Measurements from ENCODE around the gene CD22.

CD22 gene

GRCh38 chr19:35315883-35316282 lies 13.1 kb upstream of the CD22 start:
- no peak for DNase-seq

- DNase-seq = no peak
These were observed 12.4 kb upstream of the CD22 start for GRCh38 chr19:35316560-35316959.

GRCh38 chr19:35317464-35318043 lies 11.4 kb upstream of the CD22 start:
- no peak for DNase-seq

- no peak for DNase-seq
These were observed 10.1 kb upstream of the CD22 start for GRCh38 chr19:35318679-35319448.

GRCh38 chr19:35320065-35320713 lies 8.8 kb upstream of the CD22 start:
- no peak for DNase-seq

- no peak for DNase-seq
These were observed 7.7 kb upstream of the CD22 start for GRCh38 chr19:35321291-35321690.

GRCh38 chr19:35322014-35322413 lies 7.0 kb upstream of the CD22 start:
- DNase-seq = no peak

- DNase-seq = no peak
These were observed 1.3 kb upstream of the CD22 start for GRCh38 chr19:35327642-35328041.

GRCh38 chr19:35329323-35329722 lies 336 bp downstream of the CD22 start:
- no peak for DNase-seq

GRCh38 chr19:35330475-35330874 lies 1.5 kb downstream of the CD22 start:
- DNase-seq = no peak

- no peak for DNase-seq
These were observed 2.7 kb downstream of the CD22 start for GRCh38 chr19:35331551-35332214.

GRCh38 chr19:35332817-35333216 lies 3.8 kb downstream of the CD22 start:
- no peak for DNase-seq

GRCh38 chr19:35334144-35334753 lies 5.3 kb downstream of the CD22 start:
- no peak for DNase-seq

- no peak for DNase-seq
These were observed 7.4 kb downstream of the CD22 start for GRCh38 chr19:35336166-35336955.

GRCh38 chr19:35337097-35337983 lies 8.4 kb downstream of the CD22 start:
- DNase-seq = no peak

- no peak for DNase-seq
These were observed 9.0 kb downstream of the CD22 start for GRCh38 chr19:35337984-35338296.

- DNase-seq = no peak
These were observed 11.4 kb downstream of the CD22 start for GRCh38 chr19:35340431-35340830.

- DNase-seq = no peak
These were observed 12.0 kb downstream of the CD22 start for GRCh38 chr19:35341006-35341405.

- DNase-seq = no peak
These were observed 12.7 kb downstream of the CD22 start for GRCh38 chr19:35341565-35342225.

- no peak for DNase-seq
These were observed 13.4 kb downstream of the CD22 start for GRCh38 chr19:35342430-35342829.

GRCh38 chr19:35344511-35345031 lies 15.6 kb downstream of the CD22 start:
- no peak for DNase-seq

All from NCI-H510A treated with DMSO at 0.1 percent for 48 hours (cell line).